Mesodermal cell (in vitro differentiated cells): ENCODE results near the gene CCDC174.

Source experiments
- H3K27ac ChIP-seq: 2 replicates; pipeline ENCODE4 v1.7.0; 2013; ENCODE audit warnings: mild to moderate bottlenecking, low read depth, low read length, moderate library complexity; ENCODE audit not compliant: severe bottlenecking
- H3K36me3 ChIP-seq: 2 replicates; pipeline ENCODE4 v1.7.1; 2013; ENCODE audit warnings: mild to moderate bottlenecking, low read length, moderate library complexity; ENCODE audit not compliant: control insufficient read depth, insufficient read depth
- H3K4me1 ChIP-seq: one replicate; pipeline ENCODE4 v1.7.1; 2013; ENCODE audit warnings: mild to moderate bottlenecking, low read length; ENCODE audit not compliant: insufficient read depth, control insufficient read depth, poor library complexity, severe bottlenecking
- H3K4me3 ChIP-seq: 2 replicates; pipeline ENCODE4 v1.7.0; 2013; ENCODE audit warnings: low read length, control low read depth, mild to moderate bottlenecking; ENCODE audit not compliant: insufficient read depth, poor library complexity, severe bottlenecking; ENCODE audit errors: extremely low read depth
- H3K9me3 ChIP-seq: 2 replicates; pipeline ENCODE4 v1.7.1; 2013; ENCODE audit warnings: mild to moderate bottlenecking, low read length, moderate library complexity; ENCODE audit not compliant: control insufficient read depth
- WGBS, 2 experiments: methylation state at CpG; one replicate each; pipeline ENCODE4 v1.1.5; 2013; ENCODE audit warnings: missing lambda C conversion rate in 2 of 2; ENCODE audit not compliant: insufficient coverage in 2 of 2; 5-methylcytosine and 5-hydroxymethylcytosine counted together

The CCDC174 gene

DNA sequence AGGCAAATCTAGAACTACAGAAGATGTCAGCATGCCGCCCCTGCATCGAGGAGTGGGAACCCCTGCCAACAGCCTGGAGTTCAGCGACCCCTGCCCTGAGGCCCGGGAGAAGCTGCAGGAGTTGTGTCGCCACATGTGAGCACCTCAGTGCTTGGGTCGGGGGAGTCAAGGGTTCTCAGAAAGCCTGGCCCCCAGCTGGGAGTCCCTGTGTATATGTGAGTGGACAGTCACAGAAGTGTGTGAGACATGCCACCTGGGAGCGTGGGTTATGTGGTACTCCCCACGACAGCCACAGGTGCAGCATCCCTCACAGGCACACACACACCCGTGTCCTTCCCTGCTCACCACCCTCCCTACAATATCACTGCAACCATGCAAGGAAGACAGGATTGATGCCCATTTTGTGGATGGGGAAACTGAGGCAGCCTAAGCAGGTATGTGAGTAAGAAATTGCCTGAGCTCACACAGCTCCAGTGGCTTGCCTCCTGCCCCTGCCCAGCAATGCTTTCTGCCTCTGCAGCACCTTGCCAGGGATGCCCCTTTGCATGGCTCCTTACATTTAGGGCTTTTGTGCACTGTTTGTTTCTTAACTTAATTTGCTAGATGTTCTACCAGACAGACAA lies 51.7 kb downstream of the CCDC174 start:
- Histone ChIP-seq H3K4me1 (no peaks in the 10 kb centered on the region), H3K9me3 (no peaks in the 10 kb centered on the region), H3K4me3 (no peak overlapping the region), H3K27ac (no peak overlapping the region), H3K36me3 (no peaks in the 10 kb centered on the region)
- WGBS, 2 experiments = 92 to 95% methylated on average over 6 to 7 of the region's 9 CpGs

DNA sequence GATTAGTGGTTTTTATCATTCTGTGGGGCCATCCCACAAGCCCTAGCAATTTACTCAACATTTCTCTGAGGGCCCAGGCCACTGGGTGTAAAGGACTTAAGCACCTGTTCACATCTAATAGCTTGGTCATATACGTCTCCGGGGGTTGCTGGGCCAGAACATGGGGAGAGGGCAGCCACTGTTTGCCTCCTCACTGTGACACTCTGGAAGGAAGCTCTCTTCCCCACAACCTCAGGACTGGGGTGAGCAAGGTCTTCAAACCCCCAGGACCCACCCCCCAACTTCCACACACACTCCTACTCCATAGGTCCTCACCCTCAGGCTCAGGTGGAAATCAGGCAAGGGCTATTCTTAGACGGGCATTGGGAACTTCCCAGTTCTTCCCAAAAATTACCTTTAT lies 52.2 kb downstream of the CCDC174 start:
- no peak overlapping the region for H3K4me3 ChIP-seq
- H3K36me3 ChIP-seq = no peaks in the 10 kb centered on the region
- H3K9me3 ChIP-seq = no peaks in the 10 kb centered on the region
- H3K4me1 ChIP-seq = no peaks in the 10 kb centered on the region
- H3K27ac ChIP-seq = no peak overlapping the region
- WGBS, 2 experiments = 90 to 95% methylated on average over 2 to 3 of the region's 3 CpGs

DNA sequence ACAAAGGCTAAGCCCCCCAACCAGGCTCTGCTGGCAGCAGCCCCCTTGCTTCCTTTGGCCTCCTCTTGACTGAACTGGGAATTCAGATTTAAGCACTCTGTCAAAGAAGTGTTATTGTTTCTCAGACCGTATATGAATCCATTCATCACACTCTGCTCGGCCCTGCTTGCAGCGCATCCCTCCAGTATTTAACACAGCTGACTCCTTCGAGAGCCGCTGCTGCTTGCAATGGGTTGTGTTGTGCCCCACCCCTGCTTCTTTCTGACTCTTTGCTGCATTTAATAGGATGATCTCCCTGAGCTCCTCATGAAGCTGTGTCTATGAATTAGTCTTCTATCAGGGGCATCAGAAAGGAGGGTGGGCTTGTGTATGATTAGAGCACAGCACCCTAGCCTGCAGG lies 54.5 kb downstream of the CCDC174 start:
- Histone ChIP-seq H3K27ac (no peak overlapping the region), H3K4me1 (no peaks in the 10 kb centered on the region), H3K36me3 (no peaks in the 10 kb centered on the region), H3K4me3 (no peak overlapping the region), H3K9me3 (no peaks in the 10 kb centered on the region)
- WGBS, 2 experiments = 90 to 95% methylated on average over 2 to 5 of the region's 5 CpGs

DNA sequence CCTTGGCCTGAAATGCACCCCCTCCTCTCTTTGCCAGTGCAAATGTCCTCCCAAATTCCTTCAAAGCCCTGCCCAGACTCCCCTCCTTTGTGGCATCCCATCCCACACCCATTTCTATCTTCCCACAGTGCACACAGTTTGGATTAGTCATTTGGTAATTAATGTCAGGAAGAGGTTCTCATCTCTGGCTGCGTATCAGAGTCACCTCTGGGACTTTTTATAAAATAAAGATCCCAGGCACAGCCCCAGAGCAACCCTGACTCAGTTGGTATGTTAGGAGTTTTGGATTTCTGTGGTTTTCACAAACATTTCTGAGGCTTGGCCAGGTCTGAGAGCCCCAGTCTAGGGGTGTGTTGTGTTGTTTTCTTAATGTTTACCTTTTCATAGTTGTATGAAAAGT lies 65.0 kb downstream of the CCDC174 start:
- no CpG with 5 or more reads among the region's 1 CpG for whole genome bisulfite sequencing, 2 experiments
- H3K4me1 ChIP-seq = no peaks in the 10 kb centered on the region

DNA sequence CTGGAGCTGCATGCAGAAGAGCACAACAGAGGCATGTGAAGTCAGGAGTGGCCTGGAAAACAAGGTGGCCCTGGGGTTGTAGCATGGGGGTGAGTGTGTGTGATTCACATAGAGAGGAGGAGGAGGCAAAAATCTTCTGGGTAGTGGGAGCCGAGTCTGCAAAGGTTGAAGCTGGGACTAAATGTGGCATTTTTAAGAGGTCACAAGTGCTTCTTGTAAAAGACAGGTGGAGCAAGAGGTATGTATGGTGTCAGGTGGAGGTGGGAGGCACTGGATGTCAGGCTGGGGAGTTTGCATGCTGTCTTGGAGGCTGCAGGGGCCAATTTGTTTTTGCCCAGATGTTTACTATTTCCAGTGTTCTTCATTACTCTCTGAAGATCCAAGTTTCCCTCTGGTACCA lies 65.7 kb downstream of the CCDC174 start:
- WGBS, 2 experiments = 67 to 83% methylated on average over 1 of the region's 1 CpG
- Histone ChIP-seq H3K4me3 (no peak overlapping the region), H3K27ac (no peak overlapping the region), H3K9me3 (no peaks in the 10 kb centered on the region), H3K4me1 (no peaks in the 10 kb centered on the region), H3K36me3 (no peaks in the 10 kb centered on the region)

More for the DNA sequence above, 65.0 kb downstream of the CCDC174 start:
- H3K27ac ChIP-seq = no peak overlapping the region
- H3K9me3 ChIP-seq = no peaks in the 10 kb centered on the region
- H3K36me3 ChIP-seq = no peaks in the 10 kb centered on the region
- H3K4me3 ChIP-seq = no peak overlapping the region

DNA sequence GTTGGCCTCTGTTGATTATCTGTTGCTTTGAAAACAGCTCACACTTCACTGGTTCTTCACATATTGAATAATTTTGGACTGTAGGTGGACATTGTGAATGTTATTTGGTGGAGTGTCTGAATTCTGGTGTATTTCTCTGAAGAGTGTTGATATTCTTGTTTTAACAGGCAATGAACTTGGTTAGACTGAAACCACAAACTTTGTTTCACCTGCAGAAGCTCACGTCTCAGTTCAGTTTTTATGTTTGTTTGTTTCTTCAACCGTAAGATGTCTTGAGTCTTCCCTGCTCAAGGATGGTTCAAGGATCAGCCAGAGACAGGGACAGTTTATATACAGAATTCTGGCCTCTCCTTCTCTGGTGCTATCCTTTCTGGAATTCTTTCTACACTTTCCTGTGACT lies 67.0 kb downstream of the CCDC174 start:
- WGBS, 2 experiments = 94 to 100% methylated on average over 2 of the region's 2 CpGs
- H3K9me3 ChIP-seq = no peaks in the 10 kb centered on the region
- H3K4me3 ChIP-seq = no peak overlapping the region
- H3K4me1 ChIP-seq = no peaks in the 10 kb centered on the region
- H3K27ac ChIP-seq = no peak overlapping the region
- H3K36me3 ChIP-seq = no peaks in the 10 kb centered on the region

DNA sequence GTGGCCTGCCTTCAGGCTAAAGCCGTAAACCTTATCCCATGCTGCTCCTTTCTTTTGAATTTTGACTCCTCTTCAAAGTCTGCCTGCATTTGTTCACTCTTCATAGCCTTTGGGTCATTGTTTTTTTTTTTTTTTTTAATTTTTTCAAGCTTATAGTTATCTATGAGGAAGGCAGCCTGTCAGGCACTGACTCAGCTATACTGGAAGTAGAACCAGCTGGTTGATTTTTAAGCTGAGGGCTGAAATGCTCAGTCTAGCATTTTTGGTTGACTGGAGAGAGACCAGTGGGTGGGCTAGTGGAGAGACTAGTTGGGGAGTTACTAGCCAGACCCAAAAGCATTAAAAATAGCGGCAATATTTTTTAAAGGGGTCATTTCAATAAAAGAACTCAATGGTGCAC lies 67.4 kb downstream of the CCDC174 start:
- 95 to 96% methylated on average over 2 of the region's 2 CpGs for WGBS, 2 experiments
- H3K9me3 ChIP-seq = no peaks in the 10 kb centered on the region
- no peak overlapping the region for H3K4me3 ChIP-seq

DNA sequence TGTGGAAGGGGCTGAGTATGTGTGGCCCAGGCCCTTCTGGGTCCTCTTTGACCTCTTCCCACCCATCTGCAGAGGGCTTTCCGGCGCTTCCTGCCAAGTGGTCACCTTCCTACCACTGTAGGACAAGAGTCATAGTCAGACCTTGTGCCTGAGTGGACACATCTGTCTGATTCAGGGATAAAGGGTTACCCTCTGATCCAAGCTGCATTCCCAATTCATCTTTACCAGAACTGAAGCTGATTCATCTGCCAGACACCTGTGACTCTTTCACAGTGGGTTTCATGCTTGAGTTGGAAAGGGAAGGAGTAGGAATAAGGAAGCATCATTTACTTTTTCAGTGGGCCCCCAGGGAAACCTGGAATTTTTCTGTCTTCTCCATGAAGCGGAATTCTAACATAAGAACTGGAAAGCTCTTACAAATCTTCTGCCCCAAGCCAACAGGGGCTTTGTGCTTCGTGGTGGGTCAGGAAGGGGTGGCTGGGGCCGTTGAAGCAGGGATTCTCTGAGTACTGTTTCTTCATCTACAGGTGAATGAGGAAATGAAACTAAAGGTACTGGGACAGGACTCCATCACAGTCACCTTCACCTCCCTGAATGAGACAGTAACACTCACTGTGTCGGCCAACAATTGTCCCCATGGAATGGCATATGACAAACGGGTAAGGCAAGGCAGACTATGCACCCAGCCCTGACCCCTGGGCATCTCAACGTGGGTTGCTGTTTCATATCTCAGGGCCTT lies 69.7 kb downstream of the CCDC174 start:
- Histone ChIP-seq H3K4me1 (no peaks in the 10 kb centered on the region), H3K36me3 (no peaks in the 10 kb centered on the region), H3K9me3 (no peaks in the 10 kb centered on the region), H3K27ac (no peak overlapping the region), H3K4me3 (no peak overlapping the region)
- WGBS, 2 experiments = 79 to 80% methylated on average over 5 of the region's 8 CpGs

More for the DNA sequence above, 67.4 kb downstream of the CCDC174 start:
- Histone ChIP-seq H3K27ac (no peak overlapping the region), H3K4me1 (no peaks in the 10 kb centered on the region), H3K36me3 (no peaks in the 10 kb centered on the region)
